HEK293 (cell line): ENCODE measurements around the gene PNKD.

Experiments
- CTCF ChIA-PET: fragments of 350-600 bp; formaldehyde crosslinking; extraction: SDS; loops from one replicate; lab custom pipeline; 2021; ENCODE audit warnings: antibody characterized with exemption; lab: Yijun Ruan, JAX
- POLR2A ChIA-PET: fragments of 300-600 bp; formaldehyde crosslinking; extraction: SDS; loops from one replicate; lab custom pipeline; 2020; ENCODE audit warnings: antibody characterized with exemption, inconsistent platforms; lab: Yijun Ruan, JAX
- H3K27ac ChIP-seq: fragments of 200-500 bp; sonication (Bioruptor generic); 2 replicates; pipeline ENCODE4 v1.5.1; 2014; ENCODE audit warnings: low read depth, low read length, control low read depth, inconsistent platforms; ENCODE audit errors: extremely low read depth
- H3K36me3 ChIP-seq, 2 experiments: fragments of 200-500 bp in 1 of 2; sonication (Bioruptor generic) in 1 of 2; 1 replicate in 1 of 2; 2 replicates in 1 of 2; pipeline ENCODE4 v1.5.1; 2014 to 2017; ENCODE audit warnings: inconsistent platforms in 2 of 2, low read length in 2 of 2; ENCODE audit not compliant: control insufficient read depth in 2 of 2, insufficient read depth in 1 of 2
- H3K4me1 ChIP-seq: fragments of 200-500 bp; sonication (Bioruptor generic); 2 replicates; pipeline ENCODE4 v1.5.1; 2014; ENCODE audit warnings: mild to moderate bottlenecking, low read length, inconsistent platforms; ENCODE audit not compliant: control insufficient read depth, insufficient read depth
- H3K4me3 ChIP-seq: 2 replicates; pipeline ENCODE4 v1.5.1; 2011; ENCODE audit warnings: low read depth, mild to moderate bottlenecking, control low read depth, low read length, moderate library complexity
- H3K9me3 ChIP-seq: fragments of 200-500 bp; sonication (Bioruptor generic); 2 replicates; pipeline ENCODE4 v1.5.1; 2014; ENCODE audit warnings: low read depth, low read length, inconsistent platforms; ENCODE audit not compliant: control insufficient read depth, insufficient read depth
- EGR2 ChIP-seq: fragments of 450-650 bp; formaldehyde crosslinking; IDR thresholded peaks from 2 replicates; pipeline ENCODE4 v1.5.1; 2016; ENCODE audit warnings: low read depth, missing biosample characterization, missing genetic modification characterization
- GLI2 ChIP-seq: fragments of 450-650 bp; formaldehyde crosslinking; IDR thresholded peaks from 2 replicates; pipeline ENCODE4; 2017; ENCODE audit warnings: missing biosample characterization, missing genetic modification characterization, low read depth, borderline replicate concordance
- HOXC10 ChIP-seq: sonication (generic); formaldehyde crosslinking; IDR thresholded peaks from 2 replicates; pipeline ENCODE4 v1.8.1; 2023; ENCODE audit warnings: mild to moderate bottlenecking, missing genetic modification reagents
- PRDM2 ChIP-seq: fragments of 450-650 bp; formaldehyde crosslinking; IDR thresholded peaks from 2 replicates; pipeline ENCODE4 v1.5.1; 2016; ENCODE audit warnings: missing biosample characterization, missing genetic modification characterization, borderline replicate concordance
- TCF7L2 ChIP-seq: IDR thresholded peaks from 2 replicates; pipeline ENCODE4 v1.6.1; 2011; ENCODE audit warnings: low read depth, mild to moderate bottlenecking, inconsistent platforms, low read length, moderate library complexity, borderline replicate concordance
- ZBTB48 ChIP-seq: fragments of 450-650 bp; formaldehyde crosslinking; IDR thresholded peaks from 2 replicates; pipeline ENCODE4 v1.5.1; 2016; ENCODE audit warnings: missing biosample characterization, missing genetic modification characterization
- ZFP69B ChIP-seq: fragments of 450-650 bp; formaldehyde crosslinking; IDR thresholded peaks from 2 replicates; pipeline ENCODE4 v1.5.1; 2016; ENCODE audit warnings: missing biosample characterization, missing genetic modification characterization
- ZNF10 ChIP-seq: fragments of 450-650 bp; formaldehyde crosslinking; IDR thresholded peaks from 2 replicates; pipeline ENCODE4 v1.5.1; 2017; ENCODE audit warnings: missing biosample characterization, missing genetic modification characterization
- ZNF121 ChIP-seq: fragments of 450-650 bp; formaldehyde crosslinking; IDR thresholded peaks from 2 replicates; pipeline ENCODE4 v1.5.1; 2016; ENCODE audit warnings: missing biosample characterization, missing genetic modification characterization
- ZNF214 ChIP-seq: fragments of 450-650 bp; formaldehyde crosslinking; IDR thresholded peaks from 2 replicates; pipeline ENCODE4 v1.5.1; 2017; ENCODE audit warnings: missing biosample characterization, mild to moderate bottlenecking, missing genetic modification characterization, borderline replicate concordance
- ZNF335 ChIP-seq: fragments of 450-650 bp; formaldehyde crosslinking; conservative IDR thresholded peaks from 2 replicates; pipeline ENCODE4 v1.5.1; 2016; ENCODE audit warnings: missing biosample characterization, missing genetic modification characterization
- ZNF341 ChIP-seq: fragments of 450-650 bp; formaldehyde crosslinking; IDR thresholded peaks from 2 replicates; pipeline ENCODE4; 2016; ENCODE audit warnings: low read depth, missing biosample characterization, missing genetic modification characterization
- ZNF398 ChIP-seq: fragments of 450-650 bp; formaldehyde crosslinking; IDR thresholded peaks from 2 replicates; pipeline ENCODE4 v1.5.1; 2017; ENCODE audit warnings: missing biosample characterization, missing genetic modification characterization
- ZNF404 ChIP-seq: fragments of 450-650 bp; formaldehyde crosslinking; IDR thresholded peaks from 2 replicates; pipeline ENCODE4 v1.5.1; 2017; ENCODE audit warnings: missing biosample characterization, missing genetic modification characterization
- ZNF560 ChIP-seq: fragments of 450-650 bp; formaldehyde crosslinking; IDR thresholded peaks from 2 replicates; pipeline ENCODE4 v1.5.1; 2017; ENCODE audit warnings: missing biosample characterization, missing genetic modification characterization, borderline replicate concordance
- ZNF561 ChIP-seq: fragments of 450-650 bp; IDR thresholded peaks from 2 replicates; pipeline ENCODE4 v1.5.1; 2018; ENCODE audit warnings: missing biosample characterization, missing genetic modification characterization, borderline replicate concordance
- ZNF768 ChIP-seq: fragments of 450-650 bp; formaldehyde crosslinking; IDR thresholded peaks from 2 replicates; pipeline ENCODE4 v1.5.1; 2018; ENCODE audit warnings: missing biosample characterization, mild to moderate bottlenecking, missing genetic modification characterization
- ZNF792 ChIP-seq: fragments of 450-650 bp; formaldehyde crosslinking; IDR thresholded peaks from 2 replicates; pipeline ENCODE4 v1.5.1; 2016; ENCODE audit warnings: missing biosample characterization, missing genetic modification characterization
- ZSCAN16 ChIP-seq: fragments of 450-650 bp; formaldehyde crosslinking; IDR thresholded peaks from 2 replicates; pipeline ENCODE4 v1.5.1; 2016; ENCODE audit warnings: missing biosample characterization, missing genetic modification characterization

PNKD gene

GRCh38 chr2:218255446-218255845 lies 14.9 kb upstream of the PNKD start:
- ChIA-PET POLR2A (interaction anchor here (0.9 kb wide), 1 partner anchor 15 kb away, joined by 3 read pairs; the partner anchor contains the start of genes AAMP and PNKD), CTCF (interaction anchor here (0.6 to 1.6 kb wide), 4 partner anchors 17 to 324 kb away, joined by 3 read pairs; no protein-coding TSS in a partner anchor)
- no peak overlapping the region for H3K27ac ChIP-seq
- no peaks in the 10 kb centered on the region for H3K9me3 ChIP-seq
- H3K4me3 ChIP-seq, result no peak overlapping the region
- TF ChIP-seq ZNF341, result no peak
- no peak for TF ChIP-seq ZNF335 (tag by site-specific recombination)
- TF ChIP-seq ZNF398 (tag by site-specific recombination), result no peak
- TF ChIP-seq ZNF768 (tag by site-specific recombination), result no peak
- no peak for TF ChIP-seq EGR2 (tag by site-specific recombination)
- TF ChIP-seq ZBTB48, result no peak
- no peak for TF ChIP-seq ZSCAN16 (tag by site-specific recombination)
- TF ChIP-seq PRDM2, result no peak
- no peak for TF ChIP-seq ZNF214
- no peak for TF ChIP-seq ZNF10 (tag by site-specific recombination)
- TF ChIP-seq GLI2 (tag by site-specific recombination), result no peak
- no peak for TF ChIP-seq ZNF560 (tag by site-specific recombination)
- TF ChIP-seq TCF7L2, result no peak
- TF ChIP-seq ZNF792 (tag by site-specific recombination), result no peak
- no peak for TF ChIP-seq ZFP69B (tag by site-specific recombination)
- peaks cover 30 to 64% of the 10 kb centered on the region in 2 experiments for H3K36me3 ChIP-seq
- H3K4me1 ChIP-seq, result no peaks in the 10 kb centered on the region

GRCh38 chr2:218256612-218257350 lies 13.5 kb upstream of the PNKD start:
- H3K27ac ChIP-seq, result no peak overlapping the region
- H3K4me1 ChIP-seq, result no peaks in the 10 kb centered on the region; the same call in 1 of the 2 replicates
- no peaks in the 10 kb centered on the region for H3K9me3 ChIP-seq
- peaks cover 21 to 51% of the 10 kb centered on the region in 2 experiments for H3K36me3 ChIP-seq
- TF ChIP-seq ZNF561 (tag by site-specific recombination) (no peak), ZNF121 (tag by site-specific recombination) (peak; percentile 93), HOXC10 (no peak), ZNF404 (tag by site-specific recombination) (no peak)
- no peak overlapping the region for H3K4me3 ChIP-seq
- CTCF ChIA-PET, result interaction anchor here (0.6 to 2.1 kb wide), 19 partner anchors 9 to 1002 kb away, joined by 3 to 12 read pairs (median 4); partner anchors contain the start of genes CXCR1 and PNKD
- POLR2A ChIA-PET, result no interaction called here
